GM21786 (cell line): ENCODE measurements around the gene MOG.
"Not testable (repeated sequence)": the region's sequence is repeated elsewhere in the genome, so short reads cannot be mapped to it uniquely, and the experiment has no call there.

ENCODE experiments used
- ATAC-seq: cut with Tn5 transposase; IDR thresholded peaks from one replicate; pipeline ENCODE4 v1.9.1; 2021; ENCODE audit not compliant: unreplicated experiment

MOG gene

DNA sequence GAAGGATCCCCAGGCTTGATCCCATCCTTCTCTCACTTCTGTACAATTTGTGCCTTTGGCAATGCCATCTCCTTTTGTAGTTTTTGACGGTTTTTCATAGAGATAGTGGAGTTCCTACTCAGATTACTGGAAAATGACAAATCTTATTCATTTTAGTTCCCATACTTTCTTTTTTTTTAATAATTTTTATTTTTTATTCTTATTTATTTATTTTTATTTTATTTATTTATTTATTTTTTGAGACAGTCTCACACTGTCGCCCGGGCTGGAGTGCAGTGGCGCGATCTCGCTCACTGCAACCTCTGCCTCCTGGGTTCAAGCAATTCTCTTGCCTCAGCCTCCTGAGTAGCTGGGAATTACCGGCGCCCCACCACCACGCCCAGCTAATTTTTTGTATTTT lies 19.6 kb upstream of the MOG start:
- ATAC-seq, result no peak

DNA sequence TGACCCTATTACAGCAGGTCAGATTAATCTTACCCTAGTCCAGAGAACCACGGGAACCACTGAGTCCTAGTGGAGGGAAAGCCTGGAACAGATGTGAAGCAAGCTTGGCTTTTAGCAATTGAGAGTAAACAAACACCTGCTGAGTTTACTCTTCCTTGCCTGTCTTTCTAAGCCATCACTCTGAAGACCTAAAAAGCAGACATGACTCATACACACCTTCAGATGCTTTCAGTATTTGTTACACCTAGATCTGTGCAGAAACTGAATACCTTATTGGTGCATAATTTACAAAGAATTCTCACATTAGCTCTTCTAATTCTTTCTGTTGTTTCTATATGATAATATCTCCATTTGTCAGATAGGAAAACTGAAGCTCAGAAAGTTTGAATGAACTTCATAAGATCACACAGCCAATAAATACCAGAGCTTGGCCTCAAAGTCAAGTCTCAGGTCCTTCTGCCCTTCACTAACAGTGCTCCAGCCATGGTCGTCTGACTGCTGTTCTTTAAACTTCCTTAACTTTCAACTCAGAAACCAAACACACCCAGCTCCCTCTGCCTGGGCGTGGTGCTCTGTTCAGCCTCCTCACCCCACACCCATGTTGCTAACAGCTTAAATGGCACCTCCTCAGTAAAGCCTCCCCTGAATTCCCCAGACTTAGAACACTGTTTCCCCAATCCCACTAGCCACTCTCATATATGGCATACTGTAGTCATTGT lies 15.3 kb upstream of the MOG start:
- ATAC-seq, result no peak

- no peak for ATAC-seq
Measured at GRCh38 chr6:29647927-29648642, 8.8 kb upstream of the MOG start.

- peak; percentile 92 for ATAC-seq
Measured at GRCh38 chr6:29649701-29650673, 6.9 kb upstream of the MOG start.

- no peak for ATAC-seq
Measured at GRCh38 chr6:29651413-29652197, 5.3 kb upstream of the MOG start.

- ATAC-seq, result no peak
Measured at GRCh38 chr6:29652198-29652584, 4.7 kb upstream of the MOG start.

DNA sequence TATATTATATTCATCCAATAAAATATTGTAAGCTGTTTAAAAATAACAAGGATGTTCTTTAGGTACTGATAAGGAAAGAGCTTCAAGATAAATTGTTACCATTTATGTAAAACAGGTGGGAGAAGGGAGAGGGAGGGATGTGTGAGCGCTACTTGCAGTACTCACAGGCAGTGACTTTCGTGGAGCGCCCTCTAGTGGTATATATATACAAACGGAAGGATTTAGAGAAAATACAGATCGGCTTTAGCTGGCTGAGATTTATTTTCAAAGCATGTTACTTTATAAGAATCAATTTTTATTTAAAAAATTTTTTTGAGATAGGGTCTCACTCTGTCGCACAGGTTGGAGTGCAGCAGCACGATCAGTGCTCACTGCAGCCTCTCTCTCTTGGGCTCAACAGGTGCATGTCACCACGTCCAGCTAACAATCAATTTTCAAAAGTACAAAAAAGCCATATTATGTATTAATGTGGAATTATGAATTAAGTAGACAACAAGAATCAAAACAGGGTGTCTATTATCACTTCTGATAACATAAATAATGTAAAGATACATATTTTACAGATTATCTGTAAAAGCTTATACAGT lies 3.3 kb upstream of the MOG start:
- no peak for ATAC-seq

GRCh38 chr6:29655658-29656057 lies 1.2 kb upstream of the MOG start:
- no peak for ATAC-seq

DNA sequence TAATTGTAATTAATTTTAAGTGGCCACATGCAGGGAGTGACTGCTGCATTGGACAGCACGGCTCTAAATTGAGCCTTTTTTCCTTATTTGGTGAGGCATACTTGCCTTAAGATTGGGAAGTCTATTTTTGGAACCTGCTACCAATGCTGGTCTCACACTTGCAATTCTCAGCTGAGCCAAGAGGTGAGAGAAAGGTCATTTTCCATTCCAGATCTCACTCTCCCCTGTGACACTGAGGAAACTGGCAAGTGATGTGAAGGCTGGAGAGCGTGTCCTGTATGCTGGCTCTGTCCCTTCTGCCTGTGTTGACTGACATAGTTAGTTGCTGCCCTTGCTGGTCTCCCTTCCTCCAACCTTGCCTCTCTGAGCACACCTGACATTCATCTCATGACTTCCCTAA lies 735 bp upstream of the MOG start:
- ATAC-seq, result no peak

DNA sequence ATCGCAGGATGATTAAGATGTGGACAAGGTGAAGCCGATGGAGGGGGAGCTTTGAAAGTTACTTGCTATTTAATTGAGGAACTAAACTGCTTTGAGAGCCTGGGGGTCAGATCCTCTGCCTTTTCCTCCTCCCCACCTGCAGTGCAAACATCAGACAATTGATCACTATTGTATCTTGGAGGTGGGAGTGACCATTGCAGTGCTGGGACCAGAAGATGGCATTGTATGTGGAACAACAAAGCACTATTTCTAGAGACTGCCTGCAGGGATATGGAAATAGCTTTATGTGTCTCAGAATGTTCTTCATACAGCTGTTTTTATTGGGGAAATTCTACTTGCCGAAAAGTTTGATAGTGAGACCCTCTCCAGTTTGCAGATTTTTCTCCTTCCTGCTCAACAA lies 4.2 kb downstream of the MOG start:
- ATAC-seq, result no peak

GRCh38 chr6:29661502-29662141 lies 4.7 kb downstream of the MOG start:
- not testable (repeated sequence) for ATAC-seq

- ATAC-seq, result no peak
Measured at GRCh38 chr6:29663300-29664042, 6.6 kb downstream of the MOG start.

- ATAC-seq, result no peak
Measured at GRCh38 chr6:29665942-29666825, 9.3 kb downstream of the MOG start.

- ATAC-seq, result no peak
Measured at GRCh38 chr6:29666826-29667130, 9.9 kb downstream of the MOG start.

GRCh38 chr6:29667158-29667557 lies 10.3 kb downstream of the MOG start:
- no peak for ATAC-seq

DNA sequence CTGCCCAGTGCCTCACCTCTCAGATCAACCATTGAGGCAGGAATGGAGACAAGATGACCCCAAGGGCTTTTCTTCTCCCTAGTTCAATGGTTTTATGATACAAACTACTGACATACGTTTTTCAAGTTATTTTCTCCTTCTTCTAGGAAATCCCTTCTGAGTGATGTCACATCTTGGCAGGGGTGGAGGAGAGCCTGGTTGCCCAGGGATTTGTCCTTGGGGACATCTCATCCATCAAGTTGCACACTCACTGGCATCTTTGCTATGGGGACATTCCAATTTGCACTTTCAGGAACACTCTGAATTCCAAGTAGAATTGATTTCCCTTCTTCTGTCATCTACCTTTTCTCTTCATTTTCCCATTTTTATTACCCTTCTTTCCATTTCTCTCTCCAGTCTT lies 14.1 kb downstream of the MOG start:
- no peak for ATAC-seq

GRCh38 chr6:29672116-29672515 lies 15.2 kb downstream of the MOG start:
- not testable (repeated sequence) for ATAC-seq

DNA sequence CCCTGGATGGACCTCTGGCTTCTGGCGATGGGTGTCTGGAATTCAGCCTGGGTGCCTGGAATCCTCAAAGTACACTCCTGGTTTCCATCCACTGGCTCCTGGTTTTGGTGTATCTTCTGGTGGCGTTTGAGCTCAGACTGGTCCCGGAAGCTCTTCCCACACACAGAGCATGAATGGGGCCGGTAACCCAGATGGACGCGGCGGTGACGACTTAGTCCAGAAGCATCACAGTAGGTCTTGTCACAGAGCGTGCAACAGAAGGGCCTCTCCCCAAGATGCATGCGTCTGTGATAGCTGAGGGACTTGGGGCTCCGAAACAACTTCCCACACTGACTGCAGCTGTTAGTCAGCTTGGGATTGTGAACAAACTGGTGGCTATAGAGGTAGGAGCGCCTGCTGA lies 16.3 kb downstream of the MOG start:
- ATAC-seq, result no peak
